Measurements from ENCODE around the gene ITGAX.

DNA sequence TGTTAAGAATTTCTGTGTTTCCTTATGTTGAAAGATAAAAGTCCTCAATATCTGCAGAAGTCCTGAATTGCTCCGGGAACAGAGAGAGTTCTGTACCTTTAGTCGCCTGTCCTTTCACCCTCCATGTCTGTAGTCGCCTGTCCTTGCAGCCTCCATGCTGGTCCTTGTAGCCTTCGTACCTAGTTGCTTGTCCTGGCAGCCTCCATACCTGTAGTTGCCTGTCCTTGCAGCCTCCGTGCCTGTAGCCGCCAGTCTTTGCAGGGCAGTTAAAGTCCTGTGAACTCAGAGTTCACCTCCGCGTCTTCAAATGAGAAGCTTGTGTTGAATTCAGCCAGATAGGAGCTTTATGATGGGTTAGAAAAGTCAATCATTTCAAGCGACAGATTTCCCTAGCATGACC is 19.5 kb upstream of the ITGAX start:
- no peak for TF ChIP-seq EZH2 (IDR thresholded peaks at IDR 0.05; ENCODE audit: low read length, unreplicated experiment)
- TF ChIP-seq, protein P1, sequence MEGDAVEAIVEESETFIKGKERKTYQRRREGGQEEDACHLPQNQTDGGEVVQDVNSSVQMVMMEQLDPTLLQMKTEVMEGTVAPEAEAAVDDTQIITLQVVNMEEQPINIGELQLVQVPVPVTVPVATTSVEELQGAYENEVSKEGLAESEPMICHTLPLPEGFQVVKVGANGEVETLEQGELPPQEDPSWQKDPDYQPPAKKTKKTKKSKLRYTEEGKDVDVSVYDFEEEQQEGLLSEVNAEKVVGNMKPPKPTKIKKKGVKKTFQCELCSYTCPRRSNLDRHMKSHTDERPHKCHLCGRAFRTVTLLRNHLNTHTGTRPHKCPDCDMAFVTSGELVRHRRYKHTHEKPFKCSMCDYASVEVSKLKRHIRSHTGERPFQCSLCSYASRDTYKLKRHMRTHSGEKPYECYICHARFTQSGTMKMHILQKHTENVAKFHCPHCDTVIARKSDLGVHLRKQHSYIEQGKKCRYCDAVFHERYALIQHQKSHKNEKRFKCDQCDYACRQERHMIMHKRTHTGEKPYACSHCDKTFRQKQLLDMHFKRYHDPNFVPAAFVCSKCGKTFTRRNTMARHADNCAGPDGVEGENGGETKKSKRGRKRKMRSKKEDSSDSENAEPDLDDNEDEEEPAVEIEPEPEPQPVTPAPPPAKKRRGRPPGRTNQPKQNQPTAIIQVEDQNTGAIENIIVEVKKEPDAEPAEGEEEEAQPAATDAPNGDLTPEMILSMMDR (conservative IDR thresholded peaks at IDR 0.05; ENCODE audit: low read depth, low read length) = no peak
